ENCODE results near the gene GRB2.

Gene GRB2

DNA sequence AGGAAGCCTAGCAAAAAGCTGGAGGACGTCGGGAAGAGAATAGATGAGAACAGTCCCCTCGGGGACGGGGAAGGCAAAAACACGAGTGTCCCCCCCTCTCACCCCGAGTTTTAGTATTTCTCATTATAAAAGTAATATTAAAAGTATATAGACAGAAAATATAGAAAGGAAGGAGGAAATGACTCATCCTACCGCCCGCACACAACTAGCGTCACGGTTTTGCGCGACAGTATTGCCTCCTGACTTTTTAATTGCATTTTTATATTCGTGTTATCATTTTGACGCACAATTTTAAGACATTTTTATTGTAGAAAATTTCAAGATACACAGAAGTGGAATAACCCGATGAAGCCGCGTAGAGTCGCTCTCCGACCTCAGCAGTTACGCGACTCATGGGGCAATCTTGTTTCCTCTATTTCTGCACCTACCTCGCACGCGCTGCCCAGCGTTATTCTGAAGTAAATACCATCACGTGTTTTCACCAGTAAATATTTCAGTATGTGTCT is 115.6 kb downstream of the GRB2 start:
- H3K9me3 ChIP-seq, result no peaks in the 10 kb centered on the region
- TF ChIP-seq, protein P1, sequence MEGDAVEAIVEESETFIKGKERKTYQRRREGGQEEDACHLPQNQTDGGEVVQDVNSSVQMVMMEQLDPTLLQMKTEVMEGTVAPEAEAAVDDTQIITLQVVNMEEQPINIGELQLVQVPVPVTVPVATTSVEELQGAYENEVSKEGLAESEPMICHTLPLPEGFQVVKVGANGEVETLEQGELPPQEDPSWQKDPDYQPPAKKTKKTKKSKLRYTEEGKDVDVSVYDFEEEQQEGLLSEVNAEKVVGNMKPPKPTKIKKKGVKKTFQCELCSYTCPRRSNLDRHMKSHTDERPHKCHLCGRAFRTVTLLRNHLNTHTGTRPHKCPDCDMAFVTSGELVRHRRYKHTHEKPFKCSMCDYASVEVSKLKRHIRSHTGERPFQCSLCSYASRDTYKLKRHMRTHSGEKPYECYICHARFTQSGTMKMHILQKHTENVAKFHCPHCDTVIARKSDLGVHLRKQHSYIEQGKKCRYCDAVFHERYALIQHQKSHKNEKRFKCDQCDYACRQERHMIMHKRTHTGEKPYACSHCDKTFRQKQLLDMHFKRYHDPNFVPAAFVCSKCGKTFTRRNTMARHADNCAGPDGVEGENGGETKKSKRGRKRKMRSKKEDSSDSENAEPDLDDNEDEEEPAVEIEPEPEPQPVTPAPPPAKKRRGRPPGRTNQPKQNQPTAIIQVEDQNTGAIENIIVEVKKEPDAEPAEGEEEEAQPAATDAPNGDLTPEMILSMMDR (IDR thresholded peaks at IDR 0.05), result peak; percentile 75
- H3K27me3 ChIP-seq, result no peaks in the 10 kb centered on the region
- peaks cover 5% of the 10 kb centered on the region for H3K36me3 ChIP-seq
- peak overlapping the region; percentile 79 to 98 for H3K4me3 ChIP-seq (ENCODE audit: low read depth in 1 of 2, low read length in 1 of 2)
- H3K4me1 ChIP-seq (ENCODE audit: control insufficient read depth in 1 of 2, insufficient read depth in 1 of 2, low read depth in 1 of 2, low read length in 1 of 2), result peaks cover 25 to 36% of the 10 kb centered on the region in 2 experiments
- H3K27ac ChIP-seq, result peak overlapping the region; percentile 95

DNA sequence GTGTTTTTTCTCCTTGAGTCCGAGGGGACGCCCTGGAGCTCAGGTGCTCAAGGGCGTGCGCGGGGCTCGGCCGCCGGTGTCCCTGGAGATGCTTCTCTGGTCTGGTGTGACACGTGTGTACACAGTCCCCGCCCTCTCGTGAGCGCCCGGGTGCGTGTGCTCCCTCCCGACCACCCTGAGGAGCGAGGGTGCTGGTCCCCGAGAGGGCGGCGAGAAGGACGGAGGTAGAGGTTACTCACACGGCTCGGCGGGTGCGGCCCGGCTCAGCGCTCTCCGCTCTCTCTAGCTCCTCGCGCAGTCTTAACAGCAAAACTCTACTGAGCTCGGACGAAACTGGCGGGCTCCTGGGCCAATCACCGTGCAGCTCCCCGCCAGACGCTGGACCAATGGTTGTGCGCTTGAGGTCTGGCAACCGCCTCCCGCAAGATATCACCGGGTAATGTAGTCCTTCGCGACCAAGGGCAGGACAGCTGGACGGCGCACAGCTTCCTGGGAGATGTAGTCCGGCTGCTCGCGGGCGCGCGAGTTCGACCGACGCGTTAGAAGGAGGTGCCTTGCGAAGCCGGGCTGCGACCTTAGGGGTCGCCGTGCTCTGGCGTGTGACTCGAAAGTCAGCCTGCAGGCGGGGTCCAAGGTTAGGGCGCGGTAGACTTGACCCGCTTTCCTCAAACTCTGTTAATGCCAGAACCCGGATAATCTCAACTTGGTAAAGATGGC is 116.2 kb downstream of the GRB2 start, which contains the start of gene SLC25A19:
SLC25A19 (minus strand) TSS at position 319 of the 717 bp plus-strand sequence. CDS start 2,669 bp downstream, outside the sequence.
- Histone ChIP-seq H3K4me1 (ENCODE audit: control insufficient read depth in 1 of 2, insufficient read depth in 1 of 2, low read depth in 1 of 2, low read length in 1 of 2) (peaks cover 19 to 30% of the 10 kb centered on the region in 2 experiments), H3K9me3 (no peaks in the 10 kb centered on the region), H3K27ac (peak within 1 kb of the TSS; percentile 95), H3K36me3 (peaks cover 5% of the 10 kb centered on the region), H3K4me3 (ENCODE audit: low read depth in 1 of 2, low read length in 1 of 2) (peak within 1 kb of the TSS; percentile 79 to 98), H3K27me3 (no peaks in the 10 kb centered on the region)
- TF ChIP-seq, protein P1 (IDR thresholded peaks at IDR 0.05), result no peak

DNA sequence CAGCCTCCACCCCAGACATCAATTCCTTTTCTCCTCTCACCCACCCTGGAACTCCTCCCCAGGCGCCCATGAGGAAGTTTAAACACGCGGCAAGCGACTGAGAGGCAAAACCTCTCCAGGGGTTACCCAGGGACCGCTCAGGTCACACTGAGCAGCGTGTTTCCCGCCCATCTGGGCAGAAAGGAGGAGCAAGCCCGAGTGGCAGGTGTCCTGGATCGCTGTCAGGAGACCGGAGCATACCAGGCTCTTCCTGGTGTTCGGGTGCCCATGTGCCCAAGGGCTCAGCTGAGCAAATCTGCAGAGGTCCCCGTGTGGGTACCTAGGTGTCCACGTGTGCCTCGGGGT is 116.7 kb downstream of the GRB2 start:
- H3K4me3 ChIP-seq (ENCODE audit: low read depth in 1 of 2, low read length in 1 of 2), result peak overlapping the region; percentile 79 to 98
- peak overlapping the region; percentile 95 for H3K27ac ChIP-seq
- H3K9me3 ChIP-seq, result no peaks in the 10 kb centered on the region
- H3K4me1 ChIP-seq (ENCODE audit: control insufficient read depth in 1 of 2, insufficient read depth in 1 of 2, low read depth in 1 of 2, low read length in 1 of 2), result peaks cover 17 to 25% of the 10 kb centered on the region in 2 experiments
- H3K36me3 ChIP-seq, result peaks cover 5% of the 10 kb centered on the region
- TF ChIP-seq, protein P1 (IDR thresholded peaks at IDR 0.05), result no peak
- H3K27me3 ChIP-seq, result no peaks in the 10 kb centered on the region

DNA sequence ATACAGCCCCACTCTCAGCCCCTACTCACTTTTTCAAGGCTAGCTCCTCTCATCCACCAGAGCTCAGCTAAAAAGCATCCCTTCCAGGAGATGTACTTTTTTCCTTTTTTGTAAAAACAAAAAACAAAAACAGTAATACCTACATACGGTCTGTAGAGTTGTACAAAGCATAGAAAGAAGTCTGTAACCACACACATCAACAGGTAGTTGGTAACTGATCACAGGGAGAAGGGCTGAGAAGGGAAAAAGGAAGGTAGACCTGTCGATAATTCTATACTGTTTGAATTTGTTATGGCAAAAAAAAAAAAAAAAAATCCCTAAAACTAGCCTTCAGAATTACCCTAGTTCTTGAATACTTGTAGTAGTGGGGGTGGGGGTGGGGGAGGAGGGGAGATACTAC is 117.1 kb downstream of the GRB2 start:
- Histone ChIP-seq H3K27ac (peak overlapping the region; percentile 95), H3K36me3 (peaks cover 5% of the 10 kb centered on the region), H3K27me3 (no peaks in the 10 kb centered on the region), H3K9me3 (no peaks in the 10 kb centered on the region), H3K4me1 (ENCODE audit: control insufficient read depth in 1 of 2, insufficient read depth in 1 of 2, low read depth in 1 of 2, low read length in 1 of 2) (peaks cover 17 to 25% of the 10 kb centered on the region in 2 experiments), H3K4me3 (ENCODE audit: low read depth in 1 of 2, low read length in 1 of 2) (no peak overlapping the region)
- TF ChIP-seq, protein P1 (IDR thresholded peaks at IDR 0.05), result no peak

DNA sequence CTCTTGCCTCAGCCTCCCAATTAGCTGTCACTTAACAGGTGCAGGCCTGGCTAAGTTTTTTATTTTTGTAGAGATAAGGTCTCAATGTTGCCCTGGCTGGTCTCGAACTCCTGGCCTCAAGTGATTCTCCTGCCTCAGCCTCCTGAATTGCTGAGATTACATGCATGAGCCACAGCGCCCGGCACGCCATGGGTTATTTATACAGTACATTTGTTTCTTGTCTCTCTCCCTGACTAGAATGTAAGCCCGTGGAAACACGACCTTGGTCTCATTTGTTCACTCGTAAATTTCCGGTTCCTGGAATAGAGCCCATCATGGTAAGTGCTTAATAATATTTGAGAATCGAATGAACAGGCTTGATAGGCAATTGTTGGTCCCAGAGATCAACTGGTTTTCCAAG is 118.3 kb downstream of the GRB2 start:
- TF ChIP-seq, protein P1 (IDR thresholded peaks at IDR 0.05), result no peak
- Histone ChIP-seq H3K9me3 (no peaks in the 10 kb centered on the region), H3K4me3 (ENCODE audit: low read depth in 1 of 2, low read length in 1 of 2) (no peak overlapping the region), H3K27me3 (no peaks in the 10 kb centered on the region), H3K4me1 (ENCODE audit: control insufficient read depth in 1 of 2, insufficient read depth in 1 of 2, low read depth in 1 of 2, low read length in 1 of 2) (peaks cover 15 to 17% of the 10 kb centered on the region in 2 experiments), H3K36me3 (peaks cover 5% of the 10 kb centered on the region), H3K27ac (no peak overlapping the region)

All from neutrophil (primary cell).